Prostate gland (tissue), 2 donors: ENCODE results near the gene CELF6.

Experiments
- POLR2A ChIP-seq: fragments of 450-650 bp; IDR thresholded peaks from one replicate; pipeline ENCODE4 v1.6.1; 2016; ENCODE audit warnings: antibody characterized with exemption, mild to moderate bottlenecking
- POLR2AphosphoS5 ChIP-seq: sonication (generic); formaldehyde crosslinking; IDR thresholded peaks from one replicate; pipeline ENCODE4 v1.6.1; 2017; ENCODE audit warnings: antibody characterized with exemption
- TF ChIP-seq, protein P1 (sequence below), 4 experiments: fragments of 200-600 bp in 2 of 4; fragments of 450-650 bp in 2 of 4; sonication (generic) in 2 of 4; IDR thresholded peaks; 1 replicate in 3 of 4; 2 replicates in 1 of 4; pipeline ENCODE4 v1.5.1; 2016 to 2019; ENCODE audit warnings: antibody characterized with exemption in 4 of 4, mild to moderate bottlenecking in 2 of 4, moderate library complexity in 2 of 4

DNA sequence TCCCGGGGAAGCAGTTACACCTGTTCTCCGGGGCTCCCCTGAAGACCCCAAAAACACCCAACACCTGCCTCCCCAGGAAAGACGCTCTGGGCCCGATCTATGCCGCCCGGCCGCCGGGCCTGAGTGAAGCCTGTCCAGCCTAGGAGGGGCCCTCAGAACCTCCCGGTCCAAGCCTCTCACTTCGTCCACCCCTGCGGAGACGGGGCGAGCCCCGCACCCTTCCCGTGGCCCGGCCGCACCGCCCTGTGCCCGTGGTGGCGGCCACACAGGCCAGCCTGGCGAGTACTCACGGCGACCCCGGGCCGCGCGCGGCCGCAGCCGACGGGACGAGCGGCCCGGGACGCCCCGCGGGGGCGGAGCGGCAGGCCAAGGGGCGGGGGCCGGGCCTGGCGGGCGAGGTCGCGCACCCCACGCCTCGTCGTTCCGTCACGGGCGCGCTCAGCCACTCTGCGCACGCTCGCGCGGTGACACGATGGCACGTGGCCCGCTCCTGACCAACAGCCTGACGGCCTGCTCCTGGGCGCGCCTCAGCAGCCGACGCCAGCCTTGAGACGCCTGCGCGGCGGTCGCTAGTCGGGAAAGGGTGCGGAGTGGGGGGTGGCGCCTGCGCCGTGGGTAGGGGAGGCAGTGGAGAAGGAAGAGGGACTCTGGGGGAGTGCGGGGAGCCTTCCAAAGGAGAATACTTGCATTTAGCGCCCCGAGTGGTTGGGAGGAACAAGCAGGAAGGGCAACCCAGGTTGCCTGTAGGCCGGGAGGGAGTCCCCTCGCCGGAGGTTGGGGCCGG, 47.6 kb downstream of the CELF6 start, which contains the start of gene PARP6:
- TF ChIP-seq, protein P1, sequence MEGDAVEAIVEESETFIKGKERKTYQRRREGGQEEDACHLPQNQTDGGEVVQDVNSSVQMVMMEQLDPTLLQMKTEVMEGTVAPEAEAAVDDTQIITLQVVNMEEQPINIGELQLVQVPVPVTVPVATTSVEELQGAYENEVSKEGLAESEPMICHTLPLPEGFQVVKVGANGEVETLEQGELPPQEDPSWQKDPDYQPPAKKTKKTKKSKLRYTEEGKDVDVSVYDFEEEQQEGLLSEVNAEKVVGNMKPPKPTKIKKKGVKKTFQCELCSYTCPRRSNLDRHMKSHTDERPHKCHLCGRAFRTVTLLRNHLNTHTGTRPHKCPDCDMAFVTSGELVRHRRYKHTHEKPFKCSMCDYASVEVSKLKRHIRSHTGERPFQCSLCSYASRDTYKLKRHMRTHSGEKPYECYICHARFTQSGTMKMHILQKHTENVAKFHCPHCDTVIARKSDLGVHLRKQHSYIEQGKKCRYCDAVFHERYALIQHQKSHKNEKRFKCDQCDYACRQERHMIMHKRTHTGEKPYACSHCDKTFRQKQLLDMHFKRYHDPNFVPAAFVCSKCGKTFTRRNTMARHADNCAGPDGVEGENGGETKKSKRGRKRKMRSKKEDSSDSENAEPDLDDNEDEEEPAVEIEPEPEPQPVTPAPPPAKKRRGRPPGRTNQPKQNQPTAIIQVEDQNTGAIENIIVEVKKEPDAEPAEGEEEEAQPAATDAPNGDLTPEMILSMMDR (IDR thresholded peaks at IDR 0.05), result peak in 3 of 4 experiments; percentile 59 to 85 (median 75)
- TF ChIP-seq POLR2A (peak; percentile 65), POLR2AphosphoS5 (peak; percentile 97)
